Measurements from ENCODE around the gene HAS3. TPM values are rescaled to one million over a fixed set of nuclear protein-coding genes. Genes with fewer than 3 reads are reported as not detected.

HAS3 gene
- total RNA-seq, 1 donor from 2014 or later: 0.93 TPM

GRCh38 chr16:69078073-69078472 lies 27.4 kb upstream of the HAS3 start:
- H3K27ac Mint-ChIP-seq: no peak overlapping the region
- H3K9me3 Mint-ChIP-seq: no peaks in the 10 kb centered on the region
- no peak for DNase-seq (ENCODE audit: low spot score)

GRCh38 chr16:69079697-69080096 lies 25.8 kb upstream of the HAS3 start:
- Mint-ChIP-seq H3K27me3 (ENCODE audit: insufficient read depth) (no peaks in the 10 kb centered on the region), H3K27ac (no peak overlapping the region)

More at GRCh38 chr16:69078073-69078472, 27.4 kb upstream of the HAS3 start:
- Mint-ChIP-seq H3K4me1 (ENCODE audit: low read depth) (no peaks in the 10 kb centered on the region), H3K4me3 (no peak overlapping the region), H3K36me3 (ENCODE audit: low read depth) (no peaks in the 10 kb centered on the region), H3K27me3 (ENCODE audit: insufficient read depth) (no peaks in the 10 kb centered on the region)
- intact Hi-C loops (cut with micrococcal nuclease): no loop called here

GRCh38 chr16:69083306-69083941 lies 22.0 kb upstream of the HAS3 start:
- no peaks in the 10 kb centered on the region for H3K4me1 Mint-ChIP-seq (ENCODE audit: low read depth)
- no peak overlapping the region for H3K27ac Mint-ChIP-seq
- H3K27me3 Mint-ChIP-seq (ENCODE audit: insufficient read depth): no peaks in the 10 kb centered on the region
- H3K4me3 Mint-ChIP-seq: no peak overlapping the region
- H3K9me3 Mint-ChIP-seq: no peaks in the 10 kb centered on the region
- no peak for DNase-seq (ENCODE audit: low spot score)
- intact Hi-C loops (cut with micrococcal nuclease): no loop called here
- no peaks in the 10 kb centered on the region for H3K36me3 Mint-ChIP-seq (ENCODE audit: low read depth)

More at GRCh38 chr16:69079697-69080096, 25.8 kb upstream of the HAS3 start:
- Mint-ChIP-seq H3K9me3 (no peaks in the 10 kb centered on the region), H3K36me3 (ENCODE audit: low read depth) (no peaks in the 10 kb centered on the region), H3K4me3 (no peak overlapping the region), H3K4me1 (ENCODE audit: low read depth) (no peaks in the 10 kb centered on the region)
- intact Hi-C loops (cut with micrococcal nuclease): no loop called here
- DNase-seq (ENCODE audit: low spot score): no peak

- Mint-ChIP-seq H3K27ac (no peak overlapping the region), H3K4me1 (ENCODE audit: low read depth) (peaks cover 6% of the 10 kb centered on the region), H3K27me3 (ENCODE audit: insufficient read depth) (no peaks in the 10 kb centered on the region), H3K9me3 (no peaks in the 10 kb centered on the region), H3K36me3 (ENCODE audit: low read depth) (no peaks in the 10 kb centered on the region), H3K4me3 (no peak overlapping the region)
- DNase-seq (ENCODE audit: low spot score): no peak
- intact Hi-C loops (cut with micrococcal nuclease): no loop called here
These were observed 21.2 kb upstream of the HAS3 start for GRCh38 chr16:69084289-69084688.

GRCh38 chr16:69085032-69085695 lies 20.3 kb upstream of the HAS3 start:
- no peaks in the 10 kb centered on the region for H3K27me3 Mint-ChIP-seq (ENCODE audit: insufficient read depth)

GRCh38 chr16:69087161-69087581 lies 18.3 kb upstream of the HAS3 start:
- Mint-ChIP-seq H3K9me3 (no peaks in the 10 kb centered on the region), H3K27ac (no peak overlapping the region)
- DNase-seq (ENCODE audit: low spot score): no peak

More at GRCh38 chr16:69085032-69085695, 20.3 kb upstream of the HAS3 start:
- H3K9me3 Mint-ChIP-seq: no peaks in the 10 kb centered on the region
- intact Hi-C loops (cut with micrococcal nuclease): no loop called here
- H3K4me3 Mint-ChIP-seq: no peak overlapping the region
- H3K4me1 Mint-ChIP-seq (ENCODE audit: low read depth): peaks cover 6% of the 10 kb centered on the region
- H3K27ac Mint-ChIP-seq: no peak overlapping the region
- H3K36me3 Mint-ChIP-seq (ENCODE audit: low read depth): no peaks in the 10 kb centered on the region
- DNase-seq (ENCODE audit: low spot score): no peak

GRCh38 chr16:69088684-69089083 lies 16.8 kb upstream of the HAS3 start:
- Mint-ChIP-seq H3K4me3 (no peak overlapping the region), H3K9me3 (no peaks in the 10 kb centered on the region), H3K4me1 (ENCODE audit: low read depth) (peaks cover 6% of the 10 kb centered on the region), H3K27me3 (ENCODE audit: insufficient read depth) (no peaks in the 10 kb centered on the region), H3K36me3 (ENCODE audit: low read depth) (no peaks in the 10 kb centered on the region), H3K27ac (no peak overlapping the region)
- intact Hi-C loops (cut with micrococcal nuclease): no loop called here
- no peak for DNase-seq (ENCODE audit: low spot score)

More at GRCh38 chr16:69087161-69087581, 18.3 kb upstream of the HAS3 start:
- Mint-ChIP-seq H3K36me3 (ENCODE audit: low read depth) (no peaks in the 10 kb centered on the region), H3K27me3 (ENCODE audit: insufficient read depth) (no peaks in the 10 kb centered on the region), H3K4me1 (ENCODE audit: low read depth) (peaks cover 6% of the 10 kb centered on the region), H3K4me3 (no peak overlapping the region)
- intact Hi-C loops (cut with micrococcal nuclease): no loop called here

- Mint-ChIP-seq H3K36me3 (ENCODE audit: low read depth) (no peaks in the 10 kb centered on the region), H3K4me1 (ENCODE audit: low read depth) (peaks cover 6% of the 10 kb centered on the region), H3K4me3 (no peak overlapping the region), H3K9me3 (no peaks in the 10 kb centered on the region), H3K27me3 (ENCODE audit: insufficient read depth) (no peaks in the 10 kb centered on the region), H3K27ac (no peak overlapping the region)
- intact Hi-C loops (cut with micrococcal nuclease): no loop called here
- DNase-seq (ENCODE audit: low spot score): no peak
These were observed 16.2 kb upstream of the HAS3 start for GRCh38 chr16:69089091-69089910.

GRCh38 chr16:69093974-69094373 lies 11.5 kb upstream of the HAS3 start:
- no peaks in the 10 kb centered on the region for H3K36me3 Mint-ChIP-seq (ENCODE audit: low read depth)
- DNase-seq (ENCODE audit: low spot score): no peak

GRCh38 chr16:69094501-69094900 lies 11.0 kb upstream of the HAS3 start:
- Mint-ChIP-seq H3K9me3 (no peaks in the 10 kb centered on the region), H3K27ac (no peak overlapping the region), H3K4me1 (ENCODE audit: low read depth) (no peaks in the 10 kb centered on the region), H3K36me3 (ENCODE audit: low read depth) (no peaks in the 10 kb centered on the region), H3K4me3 (no peak overlapping the region), H3K27me3 (ENCODE audit: insufficient read depth) (no peaks in the 10 kb centered on the region)
- intact Hi-C loops (cut with micrococcal nuclease): no loop called here
- no peak for DNase-seq (ENCODE audit: low spot score)

More at GRCh38 chr16:69093974-69094373, 11.5 kb upstream of the HAS3 start:
- H3K27me3 Mint-ChIP-seq (ENCODE audit: insufficient read depth): no peaks in the 10 kb centered on the region
- H3K4me1 Mint-ChIP-seq (ENCODE audit: low read depth): peaks cover 3% of the 10 kb centered on the region
- no peak overlapping the region for H3K27ac Mint-ChIP-seq
- intact Hi-C loops (cut with micrococcal nuclease): no loop called here
- no peak overlapping the region for H3K4me3 Mint-ChIP-seq
- no peaks in the 10 kb centered on the region for H3K9me3 Mint-ChIP-seq

GRCh38 chr16:69095193-69095592 lies 10.3 kb upstream of the HAS3 start:
- intact Hi-C loops (cut with micrococcal nuclease): no loop called here
- Mint-ChIP-seq H3K27ac (no peak overlapping the region), H3K9me3 (no peaks in the 10 kb centered on the region)

GRCh38 chr16:69100071-69100691 lies 5.3 kb upstream of the HAS3 start:
- Mint-ChIP-seq H3K9me3 (no peaks in the 10 kb centered on the region), H3K27me3 (ENCODE audit: insufficient read depth) (peaks cover 16% of the 10 kb centered on the region), H3K36me3 (ENCODE audit: low read depth) (peaks cover under 1% of the 10 kb centered on the region), H3K4me1 (ENCODE audit: low read depth) (peaks cover 1% of the 10 kb centered on the region), H3K4me3 (no peak overlapping the region), H3K27ac (no peak overlapping the region)
- intact Hi-C loops (cut with micrococcal nuclease): loop anchor here (10.0 kb wide), 1 partner anchor 105 kb away; no protein-coding TSS in a partner anchor
- DNase-seq (ENCODE audit: low spot score): no peak

More at GRCh38 chr16:69095193-69095592, 10.3 kb upstream of the HAS3 start:
- DNase-seq (ENCODE audit: low spot score): no peak
- Mint-ChIP-seq H3K36me3 (ENCODE audit: low read depth) (no peaks in the 10 kb centered on the region), H3K27me3 (ENCODE audit: insufficient read depth) (peaks cover 2% of the 10 kb centered on the region), H3K4me1 (ENCODE audit: low read depth) (no peaks in the 10 kb centered on the region), H3K4me3 (no peak overlapping the region)

Measured in activated T-helper 1 cell treated with anti-CD3 and anti-CD28 coated beads, Interleukin-12 subunit alpha, Interleukin-12 subunit beta, Interleukin-2, Interleukin-4 antibody, amounts not matched to agents 30 ng/mL and 10 ng/mL and 1 ng/mL, durations not matched to agents 14 hours and 24 hours and 36 hours (primary cell).